Amygdala (tissue), 56 donors: ENCODE results near the gene FCRL3.
A peak's percentile ranks its signal among the peaks of the same experiment; 100 is the strongest.

Experiments
- DNase-seq, 56 donors: peaks; one replicate each; lab custom pipeline; 2025; lab: John Stamatoyannopoulos, UW

The FCRL3 gene

GRCh38 chr1:157691285-157691920, 9.2 kb downstream of the FCRL3 start:
- DNase-seq: peak in 4 of 56 donors; percentile 1 to 19 (median 3)

- no peak for DNase-seq
Observed at GRCh38 chr1:157682710-157683437, 17.7 kb downstream of the FCRL3 start.

- no peak for DNase-seq
Observed at GRCh38 chr1:157678721-157679120, 21.8 kb downstream of the FCRL3 start.

GRCh38 chr1:157673008-157673407, 27.6 kb downstream of the FCRL3 start:
- DNase-seq: no peak

- no peak for DNase-seq
Observed at GRCh38 chr1:157671895-157672294, 28.7 kb downstream of the FCRL3 start.

GRCh38 chr1:157659576-157660247, 40.9 kb downstream of the FCRL3 start:
- no peak for DNase-seq

- DNase-seq: no peak
Observed at GRCh38 chr1:157658571-157658970, 42.0 kb downstream of the FCRL3 start.

- no peak for DNase-seq
Observed at GRCh38 chr1:157653494-157653873, 47.1 kb downstream of the FCRL3 start.

- DNase-seq: no peak
Observed at GRCh38 chr1:157652859-157653493, 47.6 kb downstream of the FCRL3 start.

GRCh38 chr1:157648317-157648716, 52.3 kb downstream of the FCRL3 start:
- DNase-seq: no peak

- no peak for DNase-seq
Observed at GRCh38 chr1:157646144-157646543, 54.4 kb downstream of the FCRL3 start.

- no peak for DNase-seq
Observed at GRCh38 chr1:157641177-157641576, 59.4 kb downstream of the FCRL3 start.

- DNase-seq: no peak
Observed at GRCh38 chr1:157639800-157640199, 60.8 kb downstream of the FCRL3 start.

- no peak for DNase-seq
Observed at GRCh38 chr1:157628773-157629172, 71.8 kb downstream of the FCRL3 start.
